Measurements from ENCODE around the gene POP7. TPM values are rescaled to one million over a fixed set of nuclear protein-coding genes. Genes with fewer than 3 reads are reported as not detected.

POP7 gene
- total RNA-seq, 1 donor from 2014 or later, result 20.2 TPM

- intact Hi-C loops (cut with DNase I), result no loop called here
- TF ChIP-seq, protein P1, sequence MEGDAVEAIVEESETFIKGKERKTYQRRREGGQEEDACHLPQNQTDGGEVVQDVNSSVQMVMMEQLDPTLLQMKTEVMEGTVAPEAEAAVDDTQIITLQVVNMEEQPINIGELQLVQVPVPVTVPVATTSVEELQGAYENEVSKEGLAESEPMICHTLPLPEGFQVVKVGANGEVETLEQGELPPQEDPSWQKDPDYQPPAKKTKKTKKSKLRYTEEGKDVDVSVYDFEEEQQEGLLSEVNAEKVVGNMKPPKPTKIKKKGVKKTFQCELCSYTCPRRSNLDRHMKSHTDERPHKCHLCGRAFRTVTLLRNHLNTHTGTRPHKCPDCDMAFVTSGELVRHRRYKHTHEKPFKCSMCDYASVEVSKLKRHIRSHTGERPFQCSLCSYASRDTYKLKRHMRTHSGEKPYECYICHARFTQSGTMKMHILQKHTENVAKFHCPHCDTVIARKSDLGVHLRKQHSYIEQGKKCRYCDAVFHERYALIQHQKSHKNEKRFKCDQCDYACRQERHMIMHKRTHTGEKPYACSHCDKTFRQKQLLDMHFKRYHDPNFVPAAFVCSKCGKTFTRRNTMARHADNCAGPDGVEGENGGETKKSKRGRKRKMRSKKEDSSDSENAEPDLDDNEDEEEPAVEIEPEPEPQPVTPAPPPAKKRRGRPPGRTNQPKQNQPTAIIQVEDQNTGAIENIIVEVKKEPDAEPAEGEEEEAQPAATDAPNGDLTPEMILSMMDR (IDR thresholded peaks at IDR 0.05), result no peak
- Histone ChIP-seq H3K9me3 (no peaks in the 10 kb centered on the region), H3K4me1 (no peaks in the 10 kb centered on the region), H3K27ac (no peak overlapping the region), H3K4me3 (no peak overlapping the region), H3K27me3 (peaks cover 42% of the 10 kb centered on the region), H3K36me3 (no peaks in the 10 kb centered on the region)
- ATAC-seq, result no peak
- DNase-seq, result no peak
Measured at GRCh38 chr7:100719523-100720278, 13.8 kb downstream of the POP7 start.

DNA sequence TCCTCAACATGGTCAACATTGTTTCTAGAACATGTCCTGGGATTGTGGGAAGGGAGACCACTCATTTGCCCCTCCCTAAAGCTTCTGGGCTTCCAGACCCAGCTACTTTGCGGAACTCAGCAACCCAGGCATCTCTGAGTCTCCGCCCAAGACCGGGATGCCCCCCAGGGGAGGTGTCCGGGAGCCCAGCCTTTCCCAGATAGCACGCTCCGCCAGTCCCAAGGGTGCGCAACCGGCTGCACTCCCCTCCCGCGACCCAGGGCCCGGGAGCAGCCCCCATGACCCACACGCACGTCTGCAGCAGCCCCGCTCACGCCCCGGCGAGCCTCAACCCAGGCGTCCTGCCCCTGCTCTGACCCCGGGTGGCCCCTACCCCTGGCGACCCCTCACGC, 14.4 kb downstream of the POP7 start, which contains the start of gene EPO:
Gene EPO, plus strand, starts transcription at position 190 of the 392 bp plus-strand sequence. CDS start 513 bp downstream, outside the sequence.
- H3K36me3 ChIP-seq, result no peaks in the 10 kb centered on the region
- ATAC-seq (no peak), DNase-seq (no peak)
- H3K27me3 ChIP-seq, result peaks cover 42% of the 10 kb centered on the region
- H3K4me1 ChIP-seq, result no peaks in the 10 kb centered on the region
- TF ChIP-seq, protein P1 (IDR thresholded peaks at IDR 0.05), result no peak
- intact Hi-C loops (cut with DNase I), result no loop called here
- no peak within 1 kb of the TSS for H3K4me3 ChIP-seq
- H3K9me3 ChIP-seq, result no peaks in the 10 kb centered on the region
- no peak within 1 kb of the TSS for H3K27ac ChIP-seq

DNA sequence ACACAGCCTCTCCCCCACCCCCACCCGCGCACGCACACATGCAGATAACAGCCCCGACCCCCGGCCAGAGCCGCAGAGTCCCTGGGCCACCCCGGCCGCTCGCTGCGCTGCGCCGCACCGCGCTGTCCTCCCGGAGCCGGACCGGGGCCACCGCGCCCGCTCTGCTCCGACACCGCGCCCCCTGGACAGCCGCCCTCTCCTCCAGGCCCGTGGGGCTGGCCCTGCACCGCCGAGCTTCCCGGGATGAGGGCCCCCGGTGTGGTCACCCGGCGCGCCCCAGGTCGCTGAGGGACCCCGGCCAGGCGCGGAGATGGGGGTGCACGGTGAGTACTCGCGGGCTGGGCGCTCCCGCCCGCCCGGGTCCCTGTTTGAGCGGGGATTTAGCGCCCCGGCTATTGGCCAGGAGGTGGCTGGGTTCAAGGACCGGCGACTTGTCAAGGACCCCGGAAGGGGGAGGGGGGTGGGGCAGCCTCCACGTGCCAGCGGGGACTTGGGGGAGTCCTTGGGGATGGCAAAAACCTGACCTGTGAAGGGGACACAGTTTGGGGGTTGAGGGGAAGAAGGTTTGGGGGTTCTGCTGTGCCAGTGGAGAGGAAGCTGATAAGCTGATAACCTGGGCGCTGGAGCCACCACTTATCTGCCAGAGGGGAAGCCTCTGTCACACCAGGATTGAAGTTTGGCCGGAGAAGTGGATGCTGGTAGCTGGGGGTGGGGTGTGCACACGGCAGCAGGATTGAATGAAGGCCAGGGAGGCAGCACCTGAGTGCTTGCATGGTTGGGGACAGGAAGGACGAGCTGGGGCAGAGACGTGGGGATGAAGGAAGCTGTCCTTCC, 15.0 kb downstream of the POP7 start:
- TF ChIP-seq, protein P1 (IDR thresholded peaks at IDR 0.05), result no peak
- DNase-seq (no peak), ATAC-seq (no peak)
- H3K4me1 ChIP-seq, result no peaks in the 10 kb centered on the region
- H3K27me3 ChIP-seq, result peaks cover 42% of the 10 kb centered on the region
- H3K9me3 ChIP-seq, result no peaks in the 10 kb centered on the region
- intact Hi-C loops (cut with DNase I), result no loop called here
- H3K36me3 ChIP-seq, result no peaks in the 10 kb centered on the region
- no peak overlapping the region for H3K27ac ChIP-seq
- H3K4me3 ChIP-seq, result no peak overlapping the region

DNA sequence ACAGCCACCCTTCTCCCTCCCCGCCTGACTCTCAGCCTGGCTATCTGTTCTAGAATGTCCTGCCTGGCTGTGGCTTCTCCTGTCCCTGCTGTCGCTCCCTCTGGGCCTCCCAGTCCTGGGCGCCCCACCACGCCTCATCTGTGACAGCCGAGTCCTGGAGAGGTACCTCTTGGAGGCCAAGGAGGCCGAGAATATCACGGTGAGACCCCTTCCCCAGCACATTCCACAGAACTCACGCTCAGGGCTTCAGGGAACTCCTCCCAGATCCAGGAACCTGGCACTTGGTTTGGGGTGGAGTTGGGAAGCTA, 15.5 kb downstream of the POP7 start:
- intact Hi-C loops (cut with DNase I), result no loop called here
- Histone ChIP-seq H3K4me3 (no peak overlapping the region), H3K27me3 (peaks cover 42% of the 10 kb centered on the region), H3K9me3 (no peaks in the 10 kb centered on the region), H3K36me3 (no peaks in the 10 kb centered on the region), H3K4me1 (no peaks in the 10 kb centered on the region), H3K27ac (no peak overlapping the region)
- ATAC-seq (no peak), DNase-seq (no peak)
- TF ChIP-seq, protein P1 (IDR thresholded peaks at IDR 0.05), result no peak

DNA sequence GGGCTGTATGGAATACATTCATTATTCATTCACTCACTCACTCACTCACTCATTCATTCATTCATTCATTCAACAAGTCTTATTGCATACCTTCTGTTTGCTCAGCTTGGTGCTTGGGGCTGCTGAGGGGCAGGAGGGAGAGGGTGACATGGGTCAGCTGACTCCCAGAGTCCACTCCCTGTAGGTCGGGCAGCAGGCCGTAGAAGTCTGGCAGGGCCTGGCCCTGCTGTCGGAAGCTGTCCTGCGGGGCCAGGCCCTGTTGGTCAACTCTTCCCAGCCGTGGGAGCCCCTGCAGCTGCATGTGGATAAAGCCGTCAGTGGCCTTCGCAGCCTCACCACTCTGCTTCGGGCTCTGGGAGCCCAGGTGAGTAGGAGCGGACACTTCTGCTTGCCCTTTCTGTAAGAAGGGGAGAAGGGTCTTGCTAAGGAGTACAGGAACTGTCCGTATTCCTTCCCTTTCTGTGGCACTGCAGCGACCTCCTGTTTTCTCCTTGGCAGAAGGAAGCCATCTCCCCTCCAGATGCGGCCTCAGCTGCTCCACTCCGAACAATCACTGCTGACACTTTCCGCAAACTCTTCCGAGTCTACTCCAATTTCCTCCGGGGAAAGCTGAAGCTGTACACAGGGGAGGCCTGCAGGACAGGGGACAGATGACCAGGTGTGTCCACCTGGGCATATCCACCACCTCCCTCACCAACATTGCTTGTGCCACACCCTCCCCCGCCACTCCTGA, 16.7 kb downstream of the POP7 start:
- TF ChIP-seq, protein P1 (IDR thresholded peaks at IDR 0.05), result no peak
- H3K27me3 ChIP-seq, result peaks cover 42% of the 10 kb centered on the region
- H3K9me3 ChIP-seq, result no peaks in the 10 kb centered on the region
- H3K4me1 ChIP-seq, result no peaks in the 10 kb centered on the region
- H3K27ac ChIP-seq, result no peak overlapping the region
- no peak for ATAC-seq
- H3K36me3 ChIP-seq, result no peaks in the 10 kb centered on the region
- DNase-seq, result no peak
- intact Hi-C loops (cut with DNase I), result no loop called here
- no peak overlapping the region for H3K4me3 ChIP-seq
